Endothelial cell of umbilical vein (primary cell): ENCODE data around the gene UBXN11. TPM values are rescaled to one million over a fixed set of nuclear protein-coding genes. Genes with fewer than 3 reads are reported as not detected.

Experiments
- BruUV-seq: library from RNA; stranded (reverse); fragments of 400-500 nt; replicated peaks from 2 replicates; lab custom pipeline; 2021; lab: Mats Ljungman, UMichigan
- CTCF ChIA-PET: fragments of 300-600, 350-600 bp; sonication (Branson Sonifier 250); formaldehyde crosslinking; loops from one replicate; lab custom pipeline; 2021; ENCODE audit warnings: antibody characterized with exemption, inconsistent platforms; lab: Charles Lee
- POLR2A ChIA-PET: fragments of 300-600, 350-600 bp; sonication (Branson Sonifier 250); formaldehyde crosslinking; loops from one replicate; lab custom pipeline; 2021; ENCODE audit warnings: antibody characterized with exemption, inconsistent platforms; lab: Charles Lee
- DNase-seq: peaks from one replicate; pipeline ENCODE4 v3.0.0-alpha.2; 2011; ENCODE audit warnings: low read depth, low spot score
- FAIRE-seq: peaks from 2 replicates; lab custom pipeline; 2011; peaks lifted over from hg19 to GRCh38; lab: Jason Lieb, UNC
- H2AFZ ChIP-seq: 2 replicates; pipeline ENCODE4 v1.6.0; 2012; ENCODE audit warnings: low read depth, low read length, control low read depth, inconsistent platforms
- H3K27ac ChIP-seq: 2 replicates; pipeline ENCODE4 v1.5.1; 2011; ENCODE audit warnings: low read depth, mild to moderate bottlenecking, control low read depth, low read length, moderate library complexity; ENCODE audit not compliant: insufficient read depth
- H3K27me3 ChIP-seq, 2 experiments: 2 replicates each; pipeline versions ENCODE4 v1.6.0 to v1.6.1; 2011; ENCODE audit warnings: low read length in 2 of 2, mixed read lengths in 1 of 2; ENCODE audit not compliant: control insufficient read depth in 2 of 2, insufficient read depth in 2 of 2
- H3K36me3 ChIP-seq, 2 experiments: 2 replicates in 1 of 2; 3 replicates in 1 of 2; pipeline ENCODE4 v1.5.1; 2011; ENCODE audit warnings: low read length in 2 of 2, mild to moderate bottlenecking in 1 of 2, moderate library complexity in 1 of 2; ENCODE audit not compliant: control insufficient read depth in 2 of 2, insufficient read depth in 2 of 2; ENCODE audit errors: extremely low read depth in 1 of 2
- H3K4me1 ChIP-seq: 3 replicates; pipeline ENCODE4 v1.5.1; 2011; ENCODE audit warnings: mild to moderate bottlenecking, low read length; ENCODE audit not compliant: control insufficient read depth, insufficient read depth; ENCODE audit errors: extremely low read depth
- H3K4me2 ChIP-seq: 2 replicates; pipeline ENCODE4 v1.6.1; 2011; ENCODE audit warnings: low read length, control low read depth, mixed read lengths; ENCODE audit not compliant: insufficient read depth
- H3K4me3 ChIP-seq, 3 experiments: fragments of 200-600 bp in 1 of 3; sonication (generic), shearing (Covaris generic) in 1 of 3; replicated peaks in 1 of 3; 2 replicates each; pipeline ENCODE4 v1.5.1; 2011 to 2016; ENCODE audit warnings: control low read depth in 3 of 3, low read length in 3 of 3, mild to moderate bottlenecking in 2 of 3, inconsistent platforms in 1 of 3, low read depth in 1 of 3, moderate library complexity in 1 of 3; ENCODE audit not compliant: insufficient read depth in 1 of 3
- H3K79me2 ChIP-seq: 2 replicates; pipeline ENCODE4 v1.6.0; 2012; ENCODE audit warnings: low read length, inconsistent platforms; ENCODE audit not compliant: control insufficient read depth, insufficient read depth
- H3K9ac ChIP-seq: replicated peaks from 2 replicates; pipeline ENCODE3; 2011; ENCODE audit warnings: low read length, control low read depth; ENCODE audit not compliant: insufficient read depth; ENCODE audit errors: extremely low read depth
- H3K9me1 ChIP-seq: replicated peaks from 3 replicates; pipeline ENCODE4 v1.6.0; 2011; ENCODE audit warnings: mild to moderate bottlenecking, low read length; ENCODE audit not compliant: control insufficient read depth, insufficient read depth; ENCODE audit errors: extremely low read depth
- H3K9me3 ChIP-seq: replicated peaks from 2 replicates; pipeline ENCODE4 v1.5.1; 2012; ENCODE audit warnings: low read length, inconsistent platforms; ENCODE audit not compliant: control insufficient read depth, insufficient read depth
- H4K20me1 ChIP-seq: replicated peaks from 2 replicates; pipeline ENCODE3; 2011; ENCODE audit warnings: mild to moderate bottlenecking, low read length; ENCODE audit not compliant: control insufficient read depth, insufficient read depth; ENCODE audit errors: extremely low read depth
- EZH2 ChIP-seq: IDR thresholded peaks from 2 replicates; pipeline ENCODE4 v1.6.1; 2012; ENCODE audit warnings: borderline replicate concordance, low read depth, mild to moderate bottlenecking, moderate library complexity, low read length, inconsistent platforms; ENCODE audit not compliant: severe bottlenecking
- FOS ChIP-seq: IDR thresholded peaks from 2 replicates; pipeline ENCODE4 v1.6.1; 2011; ENCODE audit warnings: mild to moderate bottlenecking, low read length, moderate library complexity, borderline replicate concordance; ENCODE audit not compliant: insufficient read depth
- JUN ChIP-seq: IDR thresholded peaks from 2 replicates; pipeline ENCODE4 v1.6.1; 2011; ENCODE audit warnings: borderline replicate concordance, low read depth; ENCODE audit not compliant: insufficient read length, insufficient read depth
- MYC ChIP-seq: IDR thresholded peaks from one replicate; pipeline ENCODE4 v1.6.1; 2011; ENCODE audit warnings: mild to moderate bottlenecking, low read depth, low read length
- POLR2A ChIP-seq: IDR thresholded peaks from 2 replicates; pipeline ENCODE4 v1.6.1; 2012; ENCODE audit warnings: low read depth, mild to moderate bottlenecking, control low read depth, low read length
- dilution Hi-C: fragments of 300-500 bp; cut with MboI; formaldehyde crosslinking; loops from one replicate; pipeline ENCODE4 v1.15.0; 2019; ENCODE audit warnings: low sequenced_read_pairs; ENCODE audit not compliant: extremely low pct_ligation_motif_present
- intact Hi-C: fragments of 100-400 bp; cut with micrococcal nuclease; formaldehyde crosslinking; loops from one replicate; pipeline ENCODE4 v1.10.0; 2022
- polyA plus RNA-seq, 4 experiments: library from polyadenylated mRNA; depleted of rRNA in 3 of 4; stranded (reverse) in 3 of 4; unstranded in 1 of 4; fragments of >200 nt; gene quantifications; 2 replicates each; pipeline versions ENCODE4 v1.2.1 to v1.2.3, GENCODE V29; 2011 to 2012; ENCODE audit warnings: missing spikeins in 1 of 4
- total RNA-seq: library from RNA; stranded (reverse); gene quantifications from 2 replicates; pipeline ENCODE4 v1.2.3, GENCODE V29; 2021

Gene UBXN11
- total and polyA plus RNA-seq, 2 donors (not counting 3 experiments of a cell fraction or from before 2014, with no cell fraction given), result 14.8 to 15.6 TPM

GRCh38 chr1:26268290-26269197, 37.9 kb downstream of the UBXN11 start:
- intact Hi-C loops (no loop called here), dilution Hi-C loops (no loop called here)
- no TSS peak for BruUV-seq
- Histone ChIP-seq H2AFZ (no peak overlapping the region), H3K79me2 (no peaks in the 10 kb centered on the region), H3K4me3 (no peak overlapping the region), H3K4me2 (no peak overlapping the region), H3K9me3 (no peaks in the 10 kb centered on the region), H3K27ac (no peak overlapping the region), H3K27me3 (no peaks in the 10 kb centered on the region), H3K9ac (no peak overlapping the region), H3K9me1 (no peaks in the 10 kb centered on the region), H4K20me1 (no peaks in the 10 kb centered on the region), H3K4me1 (no peaks in the 10 kb centered on the region), H3K36me3 (peaks cover 4 to 6% of the 10 kb centered on the region in 2 experiments)
- FAIRE-seq (no peak), DNase-seq (no peak)
- ChIA-PET CTCF (no interaction called here), POLR2A (no interaction called here)
- TF ChIP-seq EZH2 (no peak), JUN (no peak), POLR2A (no peak)

- Histone ChIP-seq H3K27ac (no peak overlapping the region), H3K9me1 (no peaks in the 10 kb centered on the region), H3K79me2 (no peaks in the 10 kb centered on the region), H3K9me3 (no peaks in the 10 kb centered on the region), H3K4me2 (no peak overlapping the region), H3K36me3 (peaks cover 4 to 5% of the 10 kb centered on the region in 2 experiments), H3K27me3 (no peaks in the 10 kb centered on the region), H3K4me3 (no peak overlapping the region), H4K20me1 (no peaks in the 10 kb centered on the region), H3K4me1 (no peaks in the 10 kb centered on the region), H2AFZ (no peak overlapping the region), H3K9ac (no peak overlapping the region)
- FAIRE-seq (no peak), DNase-seq (no peak)
- ChIA-PET POLR2A (interaction anchor here (0.6 kb wide), 1 partner anchor 319 kb away, joined by 3 read pairs; no protein-coding TSS in a partner anchor), CTCF (interaction anchor here (1.1 to 4.3 kb wide), 2 partner anchors 10 to 31 kb away, joined by 3 to 17 read pairs; partner anchors contain the start of gene CEP85)
- dilution Hi-C loops (no loop called here), intact Hi-C loops (no loop called here)
- no TSS peak for BruUV-seq
- no peak for TF ChIP-seq JUN
- no peak for TF ChIP-seq POLR2A
- TF ChIP-seq FOS, result no peak
- TF ChIP-seq MYC, result no peak
- no peak for TF ChIP-seq EZH2
Measured at GRCh38 chr1:26265405-26265804, 41.0 kb downstream of the UBXN11 start.
